ENCODE data around the gene TSPAN2.

The TSPAN2 gene

DNA sequence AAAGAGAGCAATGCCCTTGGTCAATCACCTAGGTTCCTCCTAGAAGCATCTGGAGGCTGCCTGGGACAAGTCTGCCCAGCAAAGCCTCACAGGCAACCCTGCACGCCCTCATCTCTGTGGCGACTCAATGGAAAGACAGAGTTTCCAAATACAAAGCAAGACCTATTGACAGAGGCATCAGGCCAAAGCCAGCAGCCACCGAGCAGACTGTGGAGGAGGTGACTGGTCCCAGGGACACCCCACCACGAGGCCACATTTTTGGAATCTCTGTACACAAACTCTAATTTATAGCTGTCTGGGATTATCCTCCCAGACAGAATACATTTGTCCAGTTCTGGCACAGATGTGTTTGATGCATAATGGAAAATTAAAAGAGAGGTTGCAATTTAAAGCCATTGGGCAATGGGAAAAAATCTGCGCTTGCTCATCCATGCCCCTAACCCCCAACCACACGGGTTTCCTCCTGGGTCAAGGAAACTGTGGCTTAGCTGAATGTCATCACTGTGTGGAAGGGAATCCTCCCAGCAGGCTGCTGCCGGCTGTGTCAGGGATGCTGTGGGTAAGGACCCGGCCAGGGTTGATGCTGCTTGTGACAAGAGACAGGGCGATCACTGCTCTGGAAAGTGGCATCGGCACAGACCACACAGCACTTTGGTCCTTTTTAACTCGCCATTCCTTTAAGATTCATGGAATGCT, 14.3 kb downstream of the TSPAN2 start:
- DNase-seq (ENCODE audit: low spot score) = no peak

DNA sequence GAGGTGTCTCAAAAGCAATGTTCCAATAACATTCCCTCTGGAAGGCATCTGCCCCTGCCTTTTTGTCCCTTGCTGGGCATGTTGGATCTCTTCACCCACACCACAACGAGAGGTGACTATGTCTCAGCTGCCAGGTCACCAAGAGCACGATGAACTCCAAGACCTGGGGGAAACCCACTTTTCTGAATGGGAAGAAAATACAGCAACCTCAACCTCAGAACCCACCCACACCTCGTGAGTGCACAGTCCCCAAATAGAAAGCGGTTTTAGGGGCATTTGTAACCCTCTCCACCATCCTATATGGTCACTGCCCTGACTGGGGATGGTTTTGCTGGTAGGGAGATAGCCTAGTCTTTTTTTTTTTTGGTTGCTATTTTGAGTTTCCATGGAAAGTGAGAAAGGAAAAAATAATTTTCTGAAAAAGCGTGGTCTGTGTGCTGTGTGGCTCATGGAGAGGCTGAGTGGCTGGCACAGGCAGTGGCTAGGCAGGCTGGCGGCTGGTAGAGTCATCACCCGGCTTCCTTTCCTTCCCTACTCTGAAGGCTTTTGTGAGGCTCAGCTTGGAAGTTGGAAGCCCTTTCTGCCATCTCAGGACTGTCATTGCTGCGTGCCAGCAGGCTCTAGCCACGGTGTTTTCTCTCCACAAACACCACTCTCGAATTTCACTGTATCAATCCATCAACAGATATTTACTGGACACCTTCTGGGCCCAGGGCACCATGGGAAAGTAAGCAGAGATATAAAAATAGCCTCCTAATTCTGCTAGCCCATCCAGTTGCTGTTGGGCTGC, 15.8 kb downstream of the TSPAN2 start:
- DNase-seq (ENCODE audit: low spot score) = no peak

DNA sequence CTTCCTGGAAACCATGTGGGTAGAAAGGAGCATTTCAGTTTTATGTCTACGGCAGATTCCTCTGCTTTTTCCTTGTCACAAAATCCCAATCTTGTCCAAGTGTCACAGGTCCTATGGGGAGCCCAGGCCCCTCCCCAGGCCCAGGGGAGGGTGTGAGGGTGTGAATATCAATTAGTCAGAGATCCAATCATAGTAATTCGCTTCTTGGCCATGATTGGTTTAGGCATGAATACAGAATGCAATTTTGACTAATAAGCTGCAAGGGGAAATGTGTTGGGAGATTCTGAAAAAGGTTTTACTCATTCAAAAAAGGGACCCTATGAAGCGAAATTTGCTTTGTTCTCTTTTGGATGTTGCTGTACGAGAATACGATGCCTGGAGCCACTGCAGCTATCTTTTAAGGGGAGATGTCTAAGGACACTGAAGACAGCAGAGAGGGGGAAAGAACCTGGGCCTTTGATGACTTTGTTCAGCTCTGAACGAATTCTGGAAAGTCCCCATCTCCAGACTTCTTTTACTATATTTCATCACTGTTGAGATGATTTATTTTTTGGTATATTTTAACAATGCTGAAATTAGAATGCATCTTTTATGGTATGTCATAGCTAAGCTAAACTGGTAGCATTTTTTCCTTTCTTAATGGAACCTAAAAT, 18.2 kb downstream of the TSPAN2 start:
- no peak for DNase-seq (ENCODE audit: low spot score)

DNA sequence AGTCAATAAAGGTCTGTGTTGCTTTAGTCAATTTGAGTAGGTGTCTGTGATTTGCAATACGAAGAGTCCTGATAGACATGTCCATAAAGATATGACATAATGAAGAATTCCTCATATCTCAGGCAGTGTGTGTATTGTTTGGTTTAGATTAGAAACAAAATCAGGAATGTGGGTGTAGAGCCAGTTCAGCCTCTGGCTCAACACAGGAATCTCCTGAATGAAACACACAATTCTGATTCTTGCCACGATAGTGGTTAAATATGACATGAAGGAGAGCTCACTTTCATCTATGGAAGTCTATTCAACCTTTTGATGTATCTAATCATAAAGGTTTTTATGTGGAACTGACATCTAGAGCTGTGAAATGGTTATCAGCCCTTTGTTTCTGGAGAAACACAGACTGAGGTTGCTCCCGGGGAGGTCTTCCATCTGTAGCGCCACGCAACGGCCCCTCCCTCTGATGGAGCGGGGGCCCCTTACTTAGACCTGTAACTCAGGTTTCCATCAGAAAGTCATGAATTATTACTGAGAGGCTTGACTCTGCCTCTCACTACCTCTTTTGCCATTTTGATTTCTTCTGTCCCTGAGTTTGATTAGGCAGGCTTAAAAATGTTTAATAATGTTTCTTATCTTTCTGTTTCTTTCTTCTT, 19.5 kb downstream of the TSPAN2 start:
- DNase-seq (ENCODE audit: low spot score) = no peak

DNA sequence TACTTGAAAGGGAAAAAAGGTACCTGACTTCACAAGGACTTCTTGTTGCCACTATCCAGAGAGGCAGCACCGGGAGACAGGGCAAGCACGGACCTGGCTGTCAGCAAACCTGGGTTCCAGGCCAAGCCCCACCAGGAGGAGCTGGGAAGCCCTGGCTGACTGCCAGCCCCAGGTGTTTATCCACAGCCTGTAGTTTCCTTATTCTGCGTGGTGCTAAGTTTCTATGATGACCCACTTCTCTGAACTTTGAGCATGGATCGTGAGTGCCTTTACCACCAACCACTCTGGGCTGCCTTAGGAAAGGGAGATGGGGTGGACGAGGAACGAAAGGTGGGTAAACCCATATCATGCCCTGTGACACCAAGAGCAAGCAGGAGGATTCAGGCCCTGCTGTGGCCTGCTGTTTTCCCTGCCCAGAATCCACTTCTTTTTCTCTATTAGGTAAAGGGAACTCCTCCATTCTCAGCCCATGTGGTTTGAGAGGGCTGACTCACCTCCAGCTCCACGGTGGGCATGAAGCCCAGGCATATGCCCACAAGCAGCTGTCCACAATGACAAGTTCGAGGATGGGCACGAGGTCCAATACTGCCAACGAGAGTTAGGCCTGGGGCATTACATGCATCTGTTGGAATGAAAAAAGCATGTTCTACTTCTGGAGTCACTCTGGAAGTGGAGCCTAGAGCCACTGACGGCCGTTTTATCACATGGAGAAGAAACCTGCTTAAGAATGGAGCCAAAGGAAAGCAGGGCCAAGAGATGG, 20.3 kb downstream of the TSPAN2 start:
- DNase-seq (ENCODE audit: low spot score) = no peak

DNA sequence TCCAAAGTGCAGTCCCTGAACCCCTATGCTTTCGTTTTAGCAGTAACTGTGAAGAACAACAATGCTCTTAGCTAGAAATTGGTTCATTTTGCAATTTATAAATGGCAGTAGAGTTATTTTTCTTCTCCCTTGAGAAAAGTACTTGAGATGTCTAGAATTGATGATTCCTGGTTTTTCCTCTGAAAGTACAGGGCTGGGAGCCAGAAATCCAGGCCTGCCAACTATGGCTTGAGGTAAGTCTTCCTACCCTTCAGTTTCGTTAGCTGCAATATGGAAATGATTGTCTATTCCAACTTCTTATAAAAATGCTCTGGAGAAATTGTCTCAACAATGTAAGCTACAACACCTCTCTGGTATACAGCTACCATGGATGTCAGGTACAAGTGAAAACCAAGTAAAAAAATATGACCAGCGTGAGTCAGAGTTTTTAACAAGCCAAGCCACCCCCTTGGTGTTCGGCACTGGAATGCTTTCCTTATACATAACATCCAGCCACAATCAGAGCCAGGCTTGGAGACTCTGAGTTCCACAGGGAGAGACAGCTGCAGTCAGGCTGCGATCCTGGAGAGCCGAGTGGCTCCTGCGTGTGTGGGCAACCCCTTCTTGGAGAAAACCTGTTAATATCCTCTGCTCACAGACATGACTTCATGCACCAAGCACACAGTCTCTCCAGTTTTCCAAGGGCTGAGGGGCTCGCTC, 22.0 kb downstream of the TSPAN2 start:
- peak; percentile 26 for DNase-seq (ENCODE audit: low spot score)

DNA sequence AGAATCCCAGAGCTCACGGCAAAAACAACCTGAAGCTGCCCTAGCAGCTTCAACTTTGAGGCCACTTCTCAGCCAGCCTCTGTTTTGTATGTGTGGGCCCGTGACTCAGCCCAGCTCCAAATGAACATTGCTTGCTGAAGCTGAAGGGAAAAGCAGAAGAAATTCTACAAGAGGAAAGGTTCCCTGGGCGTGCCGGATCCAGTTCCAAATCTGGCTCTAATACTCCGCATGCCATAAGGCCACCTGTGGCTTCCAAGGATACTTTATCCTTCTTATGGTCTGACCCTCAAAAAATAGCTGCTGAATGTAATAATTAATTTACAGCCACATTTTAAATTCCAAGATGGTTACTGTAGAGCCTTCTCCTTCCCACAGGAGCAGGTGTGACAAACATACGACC, 24.3 kb downstream of the TSPAN2 start:
- DNase-seq (ENCODE audit: low spot score) = no peak

DNA sequence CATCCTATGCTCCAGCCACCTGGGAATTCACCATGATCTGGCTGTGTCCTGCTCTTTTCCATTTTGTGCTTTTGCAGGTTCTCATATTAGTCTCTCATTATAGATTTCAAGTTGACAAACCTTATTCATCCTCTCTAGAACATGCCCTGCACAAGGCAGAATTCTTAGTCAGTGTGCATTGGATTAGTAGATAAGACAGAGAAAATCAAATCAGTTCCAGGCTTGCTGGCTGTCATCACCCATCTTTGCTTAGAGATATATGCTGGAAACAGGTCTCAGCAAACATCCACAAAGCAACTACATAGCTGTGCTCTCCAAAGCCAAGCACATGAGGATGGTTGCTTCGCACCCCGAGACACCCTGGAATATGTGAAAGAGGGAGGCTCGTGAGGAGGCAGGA, 24.8 kb downstream of the TSPAN2 start:
- DNase-seq (ENCODE audit: low spot score) = no peak

DNA sequence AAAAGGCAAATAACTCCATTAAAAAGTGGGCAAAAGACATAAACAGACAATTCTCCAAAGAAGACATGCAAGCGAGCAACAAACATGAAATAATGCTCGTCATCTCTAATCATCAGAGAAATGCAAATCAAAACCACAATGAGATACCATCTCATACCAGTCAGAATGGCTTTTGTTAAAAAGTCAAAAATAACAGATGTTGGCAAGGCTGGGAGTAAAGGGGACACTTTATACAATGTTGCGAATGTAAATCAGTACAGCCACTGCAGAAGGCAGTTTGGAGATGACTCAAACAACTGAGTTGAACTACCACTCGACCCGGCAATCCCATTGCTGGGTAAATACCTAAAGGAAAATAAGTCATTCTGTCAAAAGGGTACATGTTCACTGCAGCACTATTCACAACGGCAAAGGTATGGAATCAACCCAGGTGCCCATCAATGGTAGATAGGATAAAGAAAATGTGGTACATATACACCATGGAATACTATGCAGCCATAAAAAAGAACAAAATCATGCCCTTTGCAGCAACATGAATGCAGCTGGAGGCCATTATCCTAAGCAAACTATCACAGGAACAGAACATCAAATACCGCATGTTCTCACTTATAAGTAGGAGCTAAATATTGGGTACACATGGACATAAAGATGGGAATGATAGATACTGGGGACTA, 25.9 kb downstream of the TSPAN2 start:
- DNase-seq (ENCODE audit: low spot score) = no peak

DNA sequence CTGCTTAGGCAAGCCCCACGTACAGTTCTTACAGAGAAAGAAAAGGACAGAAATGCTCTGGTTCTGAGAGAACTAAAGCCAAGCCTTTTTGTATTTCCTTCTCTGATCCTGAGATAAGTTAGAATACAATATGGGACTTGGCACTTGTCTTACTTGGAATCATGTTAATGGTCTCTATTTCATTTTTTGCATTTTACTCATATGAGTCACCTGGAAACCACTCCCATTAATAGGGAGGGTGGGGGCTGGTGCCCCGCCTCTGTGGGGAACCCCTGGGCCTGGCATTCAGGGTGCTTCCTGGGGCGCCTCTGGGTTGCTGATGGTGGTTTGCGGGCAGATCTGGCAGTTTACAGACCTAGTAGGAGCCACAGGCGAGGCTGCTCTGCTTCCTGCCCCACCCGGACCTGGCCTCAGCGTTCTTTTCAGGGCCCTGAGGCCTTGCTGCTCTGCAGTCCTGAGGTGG, 26.7 kb downstream of the TSPAN2 start:
- no peak for DNase-seq (ENCODE audit: low spot score)

DNA sequence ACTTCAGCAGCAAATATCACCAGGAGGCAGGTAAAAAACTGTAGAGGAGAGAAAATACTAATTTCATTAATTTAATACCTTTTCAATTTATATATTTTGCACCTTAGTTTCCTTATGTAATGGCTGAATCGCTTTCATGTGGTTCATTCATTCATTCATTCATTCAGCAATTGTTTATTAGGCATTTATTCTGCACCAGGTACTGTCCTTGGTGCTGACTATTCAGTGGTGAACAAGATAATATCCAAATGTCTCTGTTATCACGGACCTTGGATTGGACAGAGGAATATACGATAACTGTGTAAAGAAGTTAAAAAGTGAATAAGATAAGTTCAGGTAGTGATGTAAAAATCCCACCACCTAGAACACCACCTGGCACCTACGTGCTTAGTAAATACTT, 28.8 kb downstream of the TSPAN2 start:
- DNase-seq (ENCODE audit: low spot score) = no peak

DNA sequence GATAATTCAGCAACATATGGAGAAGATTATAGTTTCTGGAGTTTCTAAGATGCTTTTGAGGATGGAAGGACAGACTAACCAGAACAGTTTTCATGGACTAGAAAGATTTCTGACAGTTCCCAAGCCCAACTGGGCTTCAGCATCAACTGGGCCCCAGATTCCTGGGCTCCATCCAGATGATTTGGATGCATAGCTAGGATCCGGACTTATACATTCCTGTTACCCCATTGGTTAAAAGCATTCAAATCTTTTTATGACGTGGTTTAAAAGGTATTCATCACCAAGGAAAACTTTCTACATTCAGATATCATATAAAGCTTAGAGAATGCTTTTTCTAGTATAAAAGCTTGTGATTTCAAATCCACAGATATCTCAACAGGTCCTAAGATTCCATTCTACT, 30.0 kb downstream of the TSPAN2 start:
- no peak for DNase-seq (ENCODE audit: low spot score)

DNA sequence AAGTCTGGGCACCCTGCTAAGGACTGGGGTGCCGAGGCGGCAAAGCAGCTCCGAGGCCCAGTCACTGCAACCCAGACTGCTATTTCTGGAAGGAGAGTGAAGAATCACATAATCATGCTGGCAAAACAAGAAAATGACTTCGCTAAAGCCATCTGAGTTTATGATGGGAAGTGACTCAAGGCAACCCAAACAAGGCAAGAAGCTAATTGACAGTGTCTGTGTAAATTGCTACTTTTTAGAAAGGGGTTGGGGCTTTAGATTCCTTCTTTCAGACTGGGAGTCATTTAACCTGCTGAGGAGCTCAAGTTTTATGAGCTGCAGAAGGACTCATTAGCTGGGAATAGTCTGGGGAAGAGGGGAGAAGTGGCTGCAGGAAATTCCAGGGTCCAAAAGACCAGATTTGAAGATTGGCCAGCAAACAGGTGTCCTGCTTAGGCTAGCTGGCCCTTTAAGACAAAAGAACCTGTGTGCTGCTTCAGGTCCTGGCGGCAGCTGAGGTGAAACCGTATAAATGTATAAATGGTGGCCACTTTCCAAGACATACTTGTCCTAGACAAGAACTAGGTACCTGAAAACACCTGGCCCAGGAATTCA, 31.5 kb downstream of the TSPAN2 start:
- no peak for DNase-seq (ENCODE audit: low spot score)

DNA sequence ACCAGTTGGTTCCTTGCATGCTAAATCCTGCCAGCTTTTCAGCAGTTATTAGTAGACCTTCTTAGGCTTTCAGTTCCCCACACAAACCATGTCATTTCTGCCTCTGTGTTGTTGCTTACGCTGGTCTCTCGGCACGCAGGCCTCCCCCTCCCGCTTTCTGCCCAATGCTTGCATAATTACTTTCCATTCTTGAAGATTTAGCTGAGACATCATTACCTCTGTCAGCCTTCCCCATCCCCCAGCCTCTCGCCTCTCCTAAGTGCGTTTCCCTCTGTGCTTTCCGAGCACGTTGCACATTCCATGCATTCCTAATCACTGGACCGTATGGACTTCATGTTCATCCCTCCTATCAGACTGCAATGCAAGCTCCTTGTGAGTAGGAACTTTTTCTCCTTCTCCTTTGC, 32.9 kb downstream of the TSPAN2 start:
- peak; percentile 27 for DNase-seq (ENCODE audit: low spot score)

DNA sequence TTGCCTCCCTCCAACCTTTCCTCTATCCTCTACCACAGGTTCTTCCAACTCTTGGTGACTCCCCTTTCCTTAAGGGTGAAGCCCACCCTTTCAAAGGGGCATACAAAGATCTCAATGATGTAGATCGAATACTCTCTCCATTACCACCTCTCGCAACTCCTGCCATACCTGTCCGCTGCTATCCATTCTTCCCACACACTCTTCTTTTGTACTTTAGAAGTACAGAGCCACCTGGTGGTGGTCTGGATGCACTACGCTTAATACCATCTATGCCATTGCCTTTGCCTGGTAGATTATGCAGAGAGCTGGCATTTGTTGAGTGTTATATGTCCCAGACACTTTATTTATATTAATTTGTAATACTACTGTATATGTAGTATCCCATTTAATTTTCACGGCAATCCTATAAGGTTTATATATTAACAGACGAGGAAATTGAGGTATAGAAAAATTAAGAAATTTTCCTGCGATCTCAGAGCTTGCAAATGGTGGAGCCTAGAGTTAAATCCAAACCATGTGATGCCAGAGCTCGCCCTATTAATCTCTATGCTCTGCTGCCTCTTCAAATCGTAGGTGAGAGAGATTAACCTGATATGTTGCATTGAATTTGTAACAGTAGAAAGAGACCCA, 36.7 kb downstream of the TSPAN2 start:
- peak; percentile 55 for DNase-seq (ENCODE audit: low spot score)

DNA sequence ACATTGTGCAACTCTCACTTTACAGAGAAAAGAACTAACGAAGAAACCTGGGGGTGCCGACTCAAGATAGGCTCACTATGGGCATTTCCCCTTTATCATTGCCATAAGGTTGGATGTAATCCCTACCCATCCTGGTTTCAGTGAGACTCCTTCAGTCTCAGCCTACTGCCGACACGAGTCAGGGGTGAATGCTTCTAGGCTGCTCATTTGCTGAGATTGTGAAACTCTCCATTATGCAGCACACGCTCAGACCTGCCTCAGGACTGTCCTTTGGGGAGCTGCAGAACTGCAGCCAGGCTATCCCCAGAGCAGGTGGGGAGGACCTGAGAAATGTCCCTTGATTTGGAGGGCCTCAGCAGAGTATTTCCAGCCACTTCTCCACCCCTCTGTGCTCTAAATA, 37.5 kb downstream of the TSPAN2 start:
- no peak for DNase-seq (ENCODE audit: low spot score)

DNA sequence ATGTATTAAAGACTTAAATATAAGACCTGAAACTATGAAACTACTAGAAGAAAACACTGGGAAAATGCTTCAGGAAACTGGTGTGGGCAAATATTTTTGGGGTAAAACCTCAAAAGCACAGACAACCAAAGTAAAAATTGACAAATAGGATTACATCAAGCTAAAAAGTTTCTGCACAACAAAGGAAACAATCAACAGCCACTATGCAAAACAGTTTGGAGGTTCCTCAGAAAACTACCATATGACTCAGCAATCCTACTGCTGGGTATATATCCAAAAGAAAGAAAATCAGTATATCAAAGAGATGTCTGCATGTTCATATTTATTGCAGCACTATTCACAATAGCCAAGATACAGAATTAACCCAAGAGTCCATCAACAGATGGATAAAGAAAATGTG, 42.6 kb downstream of the TSPAN2 start:
- no peak for DNase-seq (ENCODE audit: low spot score)

DNA sequence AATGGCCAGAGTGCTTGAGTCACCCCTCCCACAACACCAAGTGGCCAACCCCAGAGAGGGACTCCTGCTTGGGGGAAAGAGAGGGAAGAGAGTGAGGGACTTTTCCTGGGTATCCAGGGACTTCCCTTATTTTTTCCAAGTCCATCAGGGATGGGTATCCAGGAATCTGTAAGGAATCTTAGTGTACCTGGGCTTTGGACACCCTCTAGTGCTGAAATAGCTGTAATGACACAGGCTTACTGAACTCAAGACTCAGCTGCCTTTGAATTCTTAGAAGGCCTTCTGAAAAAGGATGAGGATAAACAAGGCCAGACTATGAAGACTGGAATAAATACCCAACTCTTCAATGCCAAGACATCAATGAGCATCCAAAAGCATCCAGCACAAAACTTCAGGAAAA, 47.6 kb downstream of the TSPAN2 start:
- DNase-seq (ENCODE audit: low spot score) = no peak

DNA sequence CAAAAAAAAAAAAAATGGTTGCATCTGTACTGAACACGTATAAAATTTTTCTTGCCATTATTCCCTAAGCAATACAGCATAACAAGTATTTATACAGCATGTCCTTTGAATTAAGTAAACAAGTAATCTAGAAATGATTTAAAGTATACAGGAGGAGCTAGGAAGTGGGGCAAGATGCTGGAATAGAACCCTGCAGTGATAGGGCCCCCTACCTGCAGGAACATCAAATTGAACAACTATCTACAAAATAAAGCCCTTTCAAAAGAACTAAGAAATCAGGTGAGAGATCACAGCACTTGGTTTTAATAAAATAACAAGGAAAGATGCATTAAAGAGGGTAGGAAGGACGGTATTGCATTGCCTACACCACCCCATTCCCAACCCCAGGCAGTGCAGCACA, 48.8 kb downstream of the TSPAN2 start:
- no peak for DNase-seq (ENCODE audit: low spot score)

Data from AG08396 (cell line).